Measurements from ENCODE around the gene RPL38.

The RPL38 gene

DNA sequence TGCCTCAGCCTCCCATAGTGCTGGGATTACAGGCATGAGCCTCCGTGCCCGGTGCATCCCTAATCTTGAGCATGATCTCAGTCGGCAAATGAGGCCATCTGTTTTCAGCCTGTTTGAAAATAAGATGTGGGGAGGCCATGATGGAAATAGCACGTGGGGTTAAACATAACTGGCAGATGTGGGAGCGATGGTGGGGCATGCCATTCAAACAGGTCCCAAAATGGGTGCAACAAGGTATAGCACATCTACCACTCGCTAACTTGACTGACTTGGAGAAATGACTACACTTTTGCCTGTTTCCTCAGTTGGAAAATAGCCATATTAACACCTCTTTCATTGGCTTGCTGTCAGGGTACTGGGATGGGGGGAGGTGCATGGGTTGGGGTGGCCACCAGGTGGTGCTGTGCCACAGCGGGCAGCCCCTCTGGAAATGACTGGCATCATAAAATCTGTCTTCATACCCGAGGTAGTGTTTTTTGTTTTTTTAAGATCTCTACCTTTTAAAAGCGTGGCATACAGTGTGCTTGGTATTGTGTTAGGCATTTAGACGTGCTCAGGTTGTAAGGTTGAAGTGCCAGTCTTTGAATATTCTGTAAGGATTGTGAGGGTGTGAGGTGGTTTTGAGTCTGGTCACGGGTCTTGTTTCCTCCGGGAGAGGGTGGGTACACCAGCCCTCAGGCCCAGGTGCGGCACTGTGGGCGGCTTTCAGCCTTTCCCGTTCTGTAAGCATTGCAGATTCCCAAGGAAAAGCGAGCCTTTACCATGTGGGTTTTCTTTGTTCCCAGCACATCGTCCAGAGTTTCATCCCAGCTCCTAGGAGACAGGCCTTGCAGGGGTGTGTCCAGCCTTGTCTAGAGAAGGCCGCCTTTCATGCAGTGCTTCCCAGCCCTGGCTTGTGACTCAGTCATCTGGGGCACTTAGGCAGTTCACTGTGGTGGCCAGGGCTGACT is 7.0 kb downstream of the RPL38 start:
- peak; percentile 80 for DNase-seq (ENCODE audit: low spot score)

DNA sequence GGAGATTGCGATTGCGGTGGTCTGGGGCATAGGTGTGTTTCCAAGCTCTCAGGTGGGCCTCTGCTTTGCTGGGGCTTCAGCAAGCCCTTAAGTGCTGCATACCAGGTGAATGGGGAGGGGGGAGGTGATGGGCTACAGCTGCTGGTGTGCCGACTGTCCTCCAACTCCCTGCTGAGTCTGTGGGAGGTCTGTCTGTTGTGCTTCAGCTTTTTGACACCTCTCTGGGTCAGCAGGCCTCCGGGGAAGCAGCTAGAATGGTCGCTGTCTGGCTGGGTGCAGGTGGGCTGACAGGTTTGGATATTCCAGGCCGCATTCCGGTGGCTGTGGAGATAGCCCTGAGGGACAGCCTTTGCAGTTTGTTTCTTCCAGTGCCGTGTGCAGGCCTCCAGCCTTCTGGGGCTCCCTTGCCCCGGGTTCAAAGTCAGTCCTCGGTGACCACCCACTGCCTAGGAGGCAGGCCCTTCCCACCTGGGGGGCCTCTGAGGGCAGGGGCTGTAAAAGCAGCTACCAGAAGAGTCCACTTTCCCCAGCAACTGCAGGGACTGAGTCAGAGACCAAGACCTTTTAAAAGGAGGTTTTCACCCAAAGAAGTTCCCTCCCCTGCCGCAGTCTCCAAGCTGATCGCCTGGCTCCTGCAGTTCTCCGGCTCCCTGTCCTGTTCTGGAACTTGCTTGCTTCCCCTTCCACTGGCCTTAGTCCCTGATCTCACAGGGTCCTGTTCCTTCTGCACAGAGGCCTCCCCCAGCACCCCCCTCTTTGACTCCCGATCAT is 7.8 kb downstream of the RPL38 start:
- DNase-seq (ENCODE audit: low spot score) = no peak

DNA sequence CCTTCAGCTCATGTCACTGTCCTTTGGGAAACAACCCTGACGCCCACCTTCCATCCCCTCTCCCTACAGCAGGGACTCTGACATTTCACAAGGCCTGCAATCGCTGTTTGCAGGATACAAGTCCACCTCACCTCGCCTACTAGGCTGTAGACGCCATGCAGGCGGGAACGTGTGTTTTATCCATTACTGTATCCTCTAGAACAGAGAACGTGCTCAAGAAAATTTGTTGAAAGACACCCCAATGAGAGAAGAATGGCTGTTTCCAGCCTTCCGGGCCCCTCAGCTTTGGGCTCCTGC is 8.4 kb downstream of the RPL38 start:
- DNase-seq (ENCODE audit: low spot score) = no peak

DNA sequence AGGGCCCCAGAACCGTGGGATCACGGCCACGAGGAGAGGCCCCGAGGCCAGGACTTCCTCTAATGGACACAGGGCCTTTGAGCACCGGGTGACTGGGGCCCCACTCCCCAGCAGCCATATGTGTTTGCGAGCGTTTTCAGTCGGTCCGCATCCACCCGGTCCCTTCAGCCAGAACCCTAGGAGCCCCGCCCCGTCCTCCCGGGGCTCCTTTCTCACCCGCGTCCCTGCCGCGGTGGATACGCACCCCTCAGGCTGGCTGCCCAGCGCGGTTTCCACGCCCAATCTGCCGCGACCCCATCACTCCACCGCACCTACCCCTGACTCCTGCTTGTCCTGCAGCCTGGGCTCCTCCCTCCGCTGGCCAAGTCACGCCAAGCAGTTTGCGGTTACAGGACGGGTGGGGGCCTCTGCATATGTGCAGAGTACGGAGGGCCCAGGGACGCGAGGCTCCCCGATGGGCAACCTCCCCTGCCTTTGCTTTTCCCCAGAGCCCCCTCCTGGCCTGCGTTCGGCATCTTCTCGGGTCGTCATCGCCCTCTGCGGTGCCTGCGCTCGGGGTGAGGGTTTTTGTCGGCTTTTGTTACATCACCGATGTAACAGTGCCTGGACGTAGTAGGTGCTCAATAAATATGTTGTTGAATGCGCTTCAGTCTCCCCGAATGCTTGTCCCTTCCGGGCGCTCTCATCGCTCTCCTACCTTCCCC is 8.9 kb downstream of the RPL38 start:
- no peak for DNase-seq (ENCODE audit: low spot score)

DNA sequence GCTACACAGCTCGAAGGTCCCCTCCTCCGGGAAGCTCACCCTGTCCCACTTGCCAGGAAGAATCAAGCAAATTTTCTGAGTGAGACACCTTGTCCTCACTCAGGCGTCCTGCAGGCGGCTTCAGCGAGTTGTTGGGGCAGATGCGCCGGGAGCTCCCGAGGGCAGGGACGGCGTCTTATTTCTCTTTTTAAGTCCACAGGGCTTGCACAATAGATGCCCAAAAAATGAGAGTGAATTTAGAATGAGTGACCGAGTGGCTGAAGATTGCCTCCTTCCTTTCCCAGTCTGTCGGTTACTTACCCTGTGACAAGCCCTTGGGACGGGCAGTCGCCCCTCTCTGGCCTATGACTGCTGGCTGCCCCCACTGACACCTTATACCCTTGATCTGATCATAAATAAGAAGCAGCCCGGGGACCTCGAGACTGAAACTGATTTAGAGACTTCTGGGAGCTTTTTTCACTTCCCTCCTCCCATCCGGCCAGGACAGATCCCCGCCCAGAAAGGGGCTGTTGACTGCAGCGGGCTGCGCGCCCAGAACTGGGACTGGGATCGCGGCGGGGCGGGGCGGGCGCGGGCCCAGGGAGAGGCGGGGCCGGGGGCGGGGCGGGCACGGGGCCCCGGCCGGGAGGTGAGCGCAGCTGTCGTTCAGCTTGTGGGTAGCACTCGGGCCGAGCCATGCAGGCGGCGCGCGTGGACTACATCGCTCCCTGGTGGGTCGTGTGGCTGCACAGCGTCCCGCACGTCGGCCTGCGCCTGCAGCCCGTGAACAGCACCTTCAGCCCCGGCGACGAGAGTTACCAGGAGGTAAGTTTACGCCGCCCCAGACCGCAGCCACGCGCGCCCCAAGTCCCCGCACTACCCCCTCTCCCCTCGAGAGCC is 9.7 kb downstream of the RPL38 start, which contains the start of gene TTYH2:
Gene TTYH2, plus strand, starts transcription at position 659 of the 879 bp plus-strand sequence. Its CDS starts 17 bp downstream, at position 676.
- peak; percentile 95 for DNase-seq (ENCODE audit: low spot score)

DNA sequence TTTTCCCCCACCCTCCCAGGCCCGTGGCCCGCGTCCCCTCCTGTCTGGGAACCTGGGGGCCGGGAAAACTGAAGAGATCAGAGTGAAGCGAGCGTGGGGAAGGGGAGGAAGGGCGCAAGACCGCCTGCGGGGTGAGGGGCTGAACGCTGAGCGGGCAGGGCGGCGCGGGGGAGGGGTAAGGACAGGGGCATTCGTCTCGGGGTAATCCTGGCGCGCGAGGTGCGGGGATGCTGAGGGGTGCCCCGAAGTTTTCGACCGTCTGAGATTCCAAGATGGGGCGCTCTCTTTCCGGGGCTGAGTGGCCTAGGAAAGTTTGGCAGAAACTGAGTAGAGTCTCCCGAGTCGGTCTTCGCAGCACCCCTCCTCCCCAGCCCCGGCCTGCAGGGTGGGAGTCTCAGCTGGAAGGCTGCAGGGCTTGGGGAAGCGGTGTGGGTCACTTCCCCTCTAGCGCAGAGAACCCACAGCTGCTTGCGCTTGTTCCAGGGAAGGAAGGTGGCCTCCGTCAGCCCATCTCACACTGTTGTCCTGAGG is 10.4 kb downstream of the RPL38 start:
- no peak for DNase-seq (ENCODE audit: low spot score)

DNA sequence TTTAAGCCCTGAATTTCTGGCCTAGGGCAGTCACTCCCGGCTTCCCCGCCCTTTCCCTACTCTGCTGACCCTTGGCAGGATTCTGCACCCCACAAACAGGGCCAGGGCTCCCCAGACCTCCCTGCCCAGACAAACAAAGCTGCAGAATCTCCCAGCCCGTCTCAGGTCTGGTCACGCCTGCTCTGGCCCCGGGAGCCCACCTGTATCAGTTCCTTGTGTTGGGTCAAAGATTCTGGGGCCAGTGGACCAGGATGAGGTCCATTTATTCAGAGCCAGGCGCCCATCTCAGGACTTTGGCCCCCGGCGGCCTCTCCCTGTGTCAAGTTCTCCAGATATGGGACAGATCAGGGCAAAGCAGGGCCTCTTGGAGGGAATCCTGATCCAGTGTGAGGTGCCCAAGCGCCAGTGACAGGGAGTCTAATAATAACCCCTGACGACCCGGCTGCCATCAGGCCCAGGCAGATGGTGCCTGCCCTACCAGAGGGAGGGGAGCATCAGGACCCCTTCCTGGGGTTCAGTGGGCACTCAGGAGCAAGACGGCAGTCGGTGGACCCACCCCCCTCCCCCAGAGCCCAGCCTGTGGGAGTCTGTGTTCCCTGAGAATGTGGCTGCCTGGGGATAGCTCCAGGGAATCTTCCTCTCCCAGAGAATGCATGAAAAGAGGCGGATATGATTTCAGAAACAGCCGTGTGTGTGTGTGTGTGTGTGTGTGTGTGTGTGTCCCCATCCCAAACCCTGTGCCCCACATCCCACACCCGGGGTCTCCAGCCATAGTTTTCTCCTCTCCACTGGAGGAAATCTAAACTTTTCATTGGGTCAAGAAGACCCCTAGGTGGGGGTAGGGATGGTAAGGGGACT is 11.2 kb downstream of the RPL38 start:
- DNase-seq (ENCODE audit: low spot score) = no peak

DNA sequence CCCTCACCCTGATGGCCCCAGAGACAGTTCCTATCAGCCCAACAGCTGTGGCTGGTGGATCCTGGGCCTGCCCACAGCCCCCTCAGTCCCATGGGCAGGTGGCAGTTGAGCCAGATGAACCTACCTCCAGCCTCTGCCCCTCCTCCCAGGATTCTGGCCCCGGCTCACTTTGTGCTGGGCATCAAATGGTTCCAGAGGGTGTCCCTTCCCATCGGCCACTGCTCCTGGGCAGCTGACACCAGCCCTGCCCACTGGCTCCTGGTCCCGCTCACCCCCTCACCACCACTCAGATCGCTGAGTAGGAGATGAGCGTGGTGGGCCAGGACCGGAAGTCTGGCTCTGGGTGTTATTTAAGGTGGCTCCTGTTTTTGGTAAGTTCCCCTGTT is 11.9 kb downstream of the RPL38 start:
- DNase-seq (ENCODE audit: low spot score) = peak; percentile 60

DNA sequence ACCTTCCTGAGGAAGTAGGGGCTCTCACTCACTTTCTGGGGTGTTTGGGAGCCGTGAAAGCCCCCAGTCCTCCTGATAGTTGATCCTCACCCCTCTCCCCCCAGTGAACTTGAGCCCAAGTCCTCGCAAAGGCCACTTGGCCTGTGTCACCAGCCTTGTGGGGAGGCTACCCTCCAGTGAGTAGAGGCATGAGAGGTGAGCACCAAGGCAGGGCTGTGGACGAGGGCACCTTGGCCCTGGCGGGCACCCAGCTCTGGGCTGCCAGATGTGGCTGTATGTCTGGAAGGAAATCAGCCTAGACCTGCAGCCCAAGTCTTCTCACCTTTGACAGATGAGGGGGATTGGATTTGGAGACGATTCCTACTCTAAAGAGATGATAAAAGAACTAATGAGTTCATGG is 13.0 kb downstream of the RPL38 start:
- DNase-seq (ENCODE audit: low spot score) = no peak

DNA sequence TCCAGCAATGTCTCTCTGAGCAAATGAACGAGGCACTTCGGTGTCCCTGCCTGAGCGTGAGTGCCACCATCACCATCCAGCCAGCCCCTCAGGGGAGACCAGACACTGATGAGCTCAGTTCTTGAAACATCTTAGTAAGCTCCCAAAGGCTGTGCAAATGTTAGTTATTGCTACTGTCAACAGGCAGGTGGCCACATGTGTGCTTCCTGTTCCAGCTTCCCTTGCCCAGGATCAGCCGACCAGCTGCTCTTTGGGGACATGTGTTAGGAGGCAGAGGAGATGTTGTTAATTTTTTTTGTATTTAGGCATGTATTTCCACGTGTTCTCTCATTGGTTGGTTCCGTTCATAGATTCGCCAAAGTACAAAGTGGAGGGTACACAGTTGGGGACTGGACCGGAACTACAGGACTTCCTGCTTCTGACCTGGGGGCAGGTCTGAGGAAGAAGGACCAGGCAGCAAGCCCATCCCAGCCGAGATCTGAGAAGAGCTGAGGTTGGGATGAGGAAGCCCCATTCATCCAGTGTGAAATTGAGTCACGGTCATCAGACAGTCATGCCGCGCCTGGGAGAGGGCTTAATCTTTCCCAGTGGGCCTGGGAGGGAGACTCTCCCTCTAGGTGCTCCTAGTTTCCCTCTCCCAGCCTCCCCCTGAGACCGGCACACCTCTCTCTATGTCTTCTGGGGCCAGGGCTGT is 13.7 kb downstream of the RPL38 start:
- no peak for DNase-seq (ENCODE audit: low spot score)

DNA sequence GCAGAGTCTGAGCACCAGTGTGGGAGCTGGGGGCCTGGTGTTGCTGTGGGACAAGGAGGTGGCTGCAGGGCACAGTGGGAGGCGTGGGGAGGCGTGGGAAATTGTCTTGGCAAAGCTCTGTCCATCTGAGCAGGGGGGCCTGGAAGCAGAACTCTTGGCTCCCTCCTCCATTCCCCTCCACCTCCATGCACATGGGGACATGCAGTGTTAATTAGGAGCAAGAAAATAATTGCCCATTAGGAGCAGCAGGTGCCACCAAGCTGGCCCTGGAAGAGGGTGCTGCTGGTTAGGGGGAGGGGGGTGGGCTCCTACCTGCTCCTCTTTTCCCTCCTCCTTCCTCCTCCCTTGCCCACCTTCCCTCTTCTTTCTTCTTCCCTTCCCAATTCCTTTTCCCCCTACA is 14.4 kb downstream of the RPL38 start:
- no peak for DNase-seq (ENCODE audit: low spot score)

DNA sequence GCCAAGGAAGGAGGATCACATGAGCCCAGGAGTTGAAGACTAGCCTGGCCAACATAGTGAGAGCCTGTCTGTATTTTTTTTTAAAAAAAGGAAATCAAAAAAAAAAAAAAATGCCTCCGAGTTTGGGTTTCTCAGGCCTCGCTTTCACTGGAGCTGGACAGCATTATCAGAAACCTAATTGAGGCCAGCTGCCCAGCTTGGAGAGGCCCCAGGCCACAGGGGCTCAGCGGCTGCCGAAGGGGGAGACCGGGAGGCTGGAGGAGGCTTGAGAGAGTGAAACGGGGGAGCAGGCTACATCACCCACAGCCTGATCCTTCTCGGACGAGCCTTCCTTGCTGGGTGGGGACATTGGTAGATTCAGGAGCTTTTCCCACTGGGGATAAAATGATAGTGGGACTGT is 15.0 kb downstream of the RPL38 start:
- no peak for DNase-seq (ENCODE audit: low spot score)

DNA sequence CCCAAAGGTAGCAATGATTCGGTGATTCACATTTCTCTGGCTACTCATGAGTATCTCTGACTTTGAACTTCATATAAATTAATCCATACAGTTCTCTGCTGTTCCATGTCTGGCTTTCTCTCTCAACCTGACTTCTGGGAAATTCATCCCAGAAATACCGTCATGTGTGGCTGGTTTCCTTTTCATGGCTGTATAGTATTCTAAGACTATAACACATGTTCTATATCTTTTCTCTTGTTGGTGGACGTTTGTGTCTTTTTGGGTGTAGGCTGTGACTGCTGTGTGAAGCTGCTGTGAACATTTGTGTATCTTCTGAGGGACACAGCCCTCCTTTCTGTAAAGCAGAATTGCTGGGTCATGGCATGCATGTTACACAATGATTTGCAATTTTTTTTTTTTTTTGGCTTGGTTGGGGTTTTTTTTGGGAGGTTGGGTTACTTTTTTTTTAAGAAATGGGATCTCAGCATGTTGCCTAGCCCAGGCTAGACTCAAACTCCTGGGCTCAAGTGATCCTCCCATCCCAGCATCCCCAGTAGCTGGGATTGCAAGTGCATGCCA is 16.2 kb downstream of the RPL38 start:
- DNase-seq (ENCODE audit: low spot score) = no peak

DNA sequence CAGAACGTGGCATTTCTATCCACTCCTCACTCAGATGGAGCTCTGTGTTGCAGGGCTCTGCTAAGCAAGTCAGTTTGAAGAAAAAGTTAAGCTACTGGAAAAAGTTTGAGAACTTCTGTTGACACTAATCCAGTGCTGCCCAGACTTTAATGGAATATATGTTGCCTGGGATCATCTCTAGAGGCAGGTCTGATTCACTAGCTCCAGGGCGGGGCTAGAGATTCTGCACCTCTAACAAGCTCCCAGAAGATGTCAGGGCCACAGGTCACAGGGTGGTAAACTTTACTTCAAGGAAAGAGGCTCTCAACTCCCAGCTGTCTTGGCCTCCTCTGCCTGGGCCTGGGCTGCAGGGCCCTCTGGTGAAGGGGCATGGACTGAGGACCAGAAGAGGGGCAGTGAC is 16.7 kb downstream of the RPL38 start:
- DNase-seq (ENCODE audit: low spot score) = no peak

DNA sequence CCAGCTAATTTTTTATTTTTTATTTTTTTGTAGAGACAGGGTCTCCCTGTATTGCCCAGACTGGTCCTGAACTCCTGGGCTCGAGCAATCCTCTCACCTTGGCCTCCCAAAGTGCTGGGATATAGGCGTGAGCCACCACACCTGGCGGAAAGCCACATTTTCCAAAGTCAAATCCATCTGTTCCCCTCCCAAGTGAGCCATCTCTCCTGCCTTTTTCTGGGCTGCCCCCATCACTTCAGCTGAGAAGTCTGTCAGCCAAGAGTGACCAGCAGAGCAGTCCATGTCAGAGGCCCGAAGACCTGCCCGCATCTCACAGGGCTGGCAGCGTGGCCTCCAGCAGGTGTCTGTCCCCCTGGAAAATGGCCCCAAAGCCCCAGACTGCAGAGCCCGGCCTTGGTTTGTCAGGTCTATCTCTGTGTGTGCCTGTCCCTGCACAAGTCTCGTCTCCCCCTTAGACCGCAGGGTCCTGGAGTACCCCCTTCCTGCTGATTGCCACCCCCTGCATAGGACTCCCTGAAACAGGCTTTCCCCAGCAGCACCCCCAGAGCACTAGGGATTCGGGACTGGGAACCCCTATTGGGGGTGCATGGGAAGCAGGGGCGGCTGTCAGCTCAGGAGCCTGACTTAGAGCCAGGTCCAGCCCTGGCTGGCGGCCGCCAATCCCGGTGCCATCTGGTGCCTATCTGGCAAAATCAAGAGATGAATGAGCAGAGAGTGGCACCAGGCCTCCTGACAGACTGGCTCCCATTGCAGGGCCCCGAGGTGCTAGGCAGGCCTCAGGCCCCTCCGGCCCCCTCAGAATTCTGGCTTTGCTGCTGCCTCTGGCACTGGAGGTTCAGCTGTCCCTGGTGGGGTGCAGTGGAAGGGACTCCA is 17.7 kb downstream of the RPL38 start:
- no peak for DNase-seq (ENCODE audit: low spot score)

DNA sequence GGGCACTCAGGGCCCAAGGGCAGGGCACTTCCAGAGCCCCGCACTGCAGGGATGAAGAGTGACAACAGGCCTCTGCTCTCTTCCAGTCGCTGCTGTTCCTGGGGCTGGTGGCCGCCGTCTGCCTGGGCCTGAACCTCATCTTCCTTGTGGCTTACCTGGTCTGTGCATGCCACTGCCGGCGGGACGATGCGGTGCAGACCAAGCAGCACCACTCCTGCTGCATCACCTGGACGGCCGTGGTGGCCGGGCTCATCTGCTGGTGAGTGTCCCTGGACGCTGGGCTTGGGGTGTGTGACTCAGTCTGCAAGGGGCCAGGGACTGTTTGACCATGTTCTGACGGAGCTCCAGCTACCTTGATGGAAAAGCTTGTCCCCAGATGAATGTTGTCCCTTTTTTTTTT is 18.9 kb downstream of the RPL38 start:
- no peak for DNase-seq (ENCODE audit: low spot score)

DNA sequence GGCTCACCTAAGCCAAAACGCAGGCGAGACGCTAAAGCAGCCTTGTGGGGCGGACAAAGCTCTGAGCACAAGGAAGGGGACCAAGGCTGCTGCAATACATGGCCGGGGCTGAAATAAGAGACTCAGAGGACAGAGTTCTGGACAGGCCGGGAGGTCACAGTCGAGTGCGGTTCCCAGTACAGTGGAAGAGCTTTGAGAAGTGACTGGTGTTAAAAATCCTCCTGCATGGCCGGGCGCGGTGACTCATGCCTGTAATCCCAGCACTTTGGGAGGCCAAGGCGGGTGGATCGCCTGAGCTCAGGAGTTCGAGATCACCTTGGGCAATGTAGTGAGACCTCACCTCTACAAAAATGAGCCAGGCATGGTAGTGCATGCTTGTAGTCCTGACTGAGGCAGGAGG is 20.4 kb downstream of the RPL38 start:
- DNase-seq (ENCODE audit: low spot score) = no peak

DNA sequence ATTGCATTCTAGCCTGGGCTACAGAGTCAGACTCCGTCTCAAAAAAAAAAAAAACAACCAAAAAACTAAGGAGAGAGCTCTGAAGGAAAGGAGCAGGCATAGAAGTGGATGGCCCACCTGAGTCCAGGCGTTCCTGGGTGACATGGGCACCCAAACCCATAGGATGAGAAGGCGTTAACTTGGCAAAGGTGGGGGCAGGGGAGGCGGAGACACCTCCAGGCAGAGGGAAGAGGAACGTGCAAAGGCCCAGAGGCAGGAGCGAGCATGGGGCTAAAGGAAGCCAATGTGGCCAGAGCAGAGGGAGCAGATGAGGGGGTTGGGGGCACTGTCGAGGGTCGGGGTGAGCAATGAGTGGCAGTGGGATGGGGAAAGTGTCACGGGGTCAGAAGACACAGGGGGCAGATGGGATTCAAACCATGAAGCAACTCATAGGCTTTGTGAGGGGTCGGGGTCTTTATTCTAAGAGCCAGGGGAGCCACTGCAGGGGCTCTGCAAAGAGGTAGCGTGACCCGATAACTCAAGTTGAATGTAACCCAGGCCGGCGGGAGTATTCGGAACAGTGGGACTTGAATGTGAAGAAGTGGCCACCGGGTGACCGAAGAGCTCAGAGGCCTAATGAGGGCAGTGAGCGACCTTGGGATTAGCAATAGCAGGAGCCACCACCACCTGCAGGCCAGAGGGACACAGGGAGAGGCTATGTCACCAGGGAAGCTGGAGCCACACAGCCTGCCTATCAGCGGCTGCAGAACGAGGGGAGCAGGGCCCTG is 21.7 kb downstream of the RPL38 start:
- DNase-seq (ENCODE audit: low spot score) = no peak
